Stomach (tissue), 9 donors: ENCODE measurements around the gene ALDH1A2. TPM values are rescaled to one million over a fixed set of nuclear protein-coding genes. Genes with fewer than 3 reads are reported as not detected.

Source experiments
- DNase-seq, 2 donors: peaks; one replicate each; pipeline versions ENCODE4 v3.0.0 to v3.0.0-alpha.2; 2013 to 2019
- H3K27ac ChIP-seq, 5 donors: fragments of 200-600 bp in 4 of 5; sonication (generic) in 4 of 5; one replicate each; pipeline ENCODE4 v1.5.1; 2013 to 2019; ENCODE audit warnings: mild to moderate bottlenecking in 1 of 5, moderate library complexity in 1 of 5
- H3K27me3 ChIP-seq, 3 donors: fragments of 200-600 bp; sonication (generic); one replicate each; pipeline ENCODE4 v1.5.1; 2017 to 2019; ENCODE audit warnings: mixed run types in 1 of 3
- H3K36me3 ChIP-seq, 4 donors: fragments of 200-600 bp; sonication (generic); 1 replicate in 3 of 4; 2 replicates in 1 of 4; pipeline ENCODE4 v1.5.1; 2016 to 2019
- H3K4me1 ChIP-seq, 4 donors: fragments of 200-600 bp; sonication (generic); one replicate each; pipeline ENCODE4 v1.5.1; 2016 to 2019
- H3K4me3 ChIP-seq, 4 donors: fragments of 200-600 bp; sonication (generic) in 3 of 4; one replicate each; pipeline ENCODE4 v1.5.1; 2016 to 2019; ENCODE audit warnings: mild to moderate bottlenecking in 1 of 4
- H3K9me3 ChIP-seq, 4 donors: fragments of 200-600 bp; sonication (generic); one replicate each; pipeline ENCODE4 v1.5.1; 2016 to 2019
- CTCF ChIP-seq, 7 experiments: fragments of 450-650 bp in 4 of 7; fragments of 200-600 bp in 3 of 7; sonication (generic) in 3 of 7; IDR thresholded peaks; one replicate each; pipeline ENCODE4 v1.5.1; 2016 to 2019; ENCODE audit warnings: antibody characterized with exemption in 7 of 7, control low read depth in 2 of 7, mild to moderate bottlenecking in 1 of 7
- EP300 ChIP-seq: sonication (generic); formaldehyde crosslinking; IDR thresholded peaks from one replicate; pipeline ENCODE4 v1.6.1; 2017; ENCODE audit warnings: antibody characterized with exemption
- POLR2A ChIP-seq, 4 donors: fragments of 450-650 bp; IDR thresholded peaks; one replicate each; pipeline ENCODE4 v1.6.1; 2016; ENCODE audit warnings: antibody characterized with exemption in 4 of 4, control low read depth in 2 of 4, mild to moderate bottlenecking in 1 of 4, moderate library complexity in 1 of 4
- POLR2AphosphoS5 ChIP-seq, 3 donors: sonication (generic); formaldehyde crosslinking; IDR thresholded peaks; one replicate each; pipeline ENCODE4 v1.6.1; 2016; ENCODE audit warnings: antibody characterized with exemption in 3 of 3
- WGBS, 5 donors: extraction: QIAGEN DNeasy Blood & Tissue Kit in 3 of 5; methylation state at CpG; one replicate each; pipeline versions ENCODE4 v1.1.5 to v1.1.7; 2013 to 2018; 5-methylcytosine and 5-hydroxymethylcytosine counted together
- intact Hi-C: fragments of 100-400 bp; cut with DNase I; formaldehyde crosslinking; loops from one replicate; pipeline ENCODE4 v1.15.1; 2023; ENCODE audit warnings: low total_unique reads
- polyA plus RNA-seq, 3 donors: library from polyadenylated mRNA; stranded (reverse); fragments of 200-250 nt; gene quantifications; one replicate each; pipeline ENCODE4 v1.2.3, GENCODE V29; 2013
- total RNA-seq, 5 donors: library from RNA; depleted of rRNA; stranded (reverse); fragments of >200 nt; gene quantifications; one replicate each; pipeline versions ENCODE4 v1.1.0 to v1.2.3, GENCODE V29; 2014 to 2016
- donor health status: healthy with polysubstance abuse.
- donor health status: Bipolar disorder and iron deficiency.
- donor health status: healthy.

Gene ALDH1A2
- total and polyA plus RNA-seq, 8 donors, result 0.15 to 4.4 (median 1.1) TPM; not detected in 2

DNA sequence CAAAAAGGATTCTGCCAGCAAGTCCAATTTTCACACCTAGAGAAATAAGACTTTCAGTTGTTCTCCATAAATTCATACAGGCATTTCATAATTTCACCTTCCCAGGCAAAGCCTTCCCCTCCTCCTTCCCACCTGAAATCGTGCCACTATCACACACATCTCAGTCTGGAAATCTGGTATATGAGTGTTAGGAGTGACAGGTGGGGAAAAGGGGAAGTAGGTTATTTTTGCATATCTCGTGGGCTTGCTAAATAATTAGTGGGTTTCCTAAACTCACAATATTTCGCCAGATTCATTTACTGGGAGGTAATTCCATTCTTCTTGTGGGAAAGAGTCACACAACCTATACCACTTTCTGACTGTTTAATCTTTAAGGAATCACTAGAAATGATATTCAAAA lies 7.4 kb downstream of the ALDH1A2 start:
- no peak overlapping the region for H3K4me3 ChIP-seq
- no peak overlapping the region for H3K27ac ChIP-seq
- intact Hi-C loops, result no loop called here
- no peaks in the 10 kb centered on the region for H3K36me3 ChIP-seq
- 57 to 60% (median 59%) methylated on average over 3 of the region's 3 CpGs for WGBS, 5 donors
- TF ChIP-seq EP300 (no peak), POLR2A (IDR thresholded peaks at IDR 0.05) (no peak), POLR2AphosphoS5 (IDR thresholded peaks at IDR 0.05) (no peak), CTCF (IDR thresholded peaks at IDR 0.05) (no peak)
- no peak for DNase-seq
- H3K4me1 ChIP-seq, result no peaks in the 10 kb centered on the region
- H3K27me3 ChIP-seq, result peaks cover 0 to 40% (median 4%) of the 10 kb centered on the region in 3 donors
- no peaks in the 10 kb centered on the region for H3K9me3 ChIP-seq

DNA sequence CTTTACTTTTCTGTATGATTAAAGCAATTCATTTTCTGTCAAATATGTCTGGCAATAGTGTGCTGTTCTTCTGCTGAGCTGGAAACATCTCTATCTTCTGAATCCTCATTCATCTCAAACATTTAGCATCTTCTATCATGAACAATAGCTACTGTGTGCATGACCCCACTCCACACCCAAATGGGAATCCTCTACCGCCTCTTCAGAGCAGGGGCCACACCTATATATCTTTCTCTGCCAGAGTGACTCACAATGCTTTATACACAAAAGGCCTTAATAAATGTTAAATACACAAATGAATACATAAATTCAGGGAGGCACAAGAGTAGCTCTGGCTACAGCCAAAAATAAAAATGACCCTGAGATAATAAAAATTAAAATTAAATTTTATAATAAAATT lies 8.0 kb downstream of the ALDH1A2 start:
- no peak overlapping the region for H3K27ac ChIP-seq
- no peaks in the 10 kb centered on the region for H3K9me3 ChIP-seq
- intact Hi-C loops, result no loop called here
- TF ChIP-seq POLR2AphosphoS5 (IDR thresholded peaks at IDR 0.05) (no peak), POLR2A (IDR thresholded peaks at IDR 0.05) (no peak)
- 22 to 43% (median 38%) methylated on average over 1 of the region's 1 CpG for WGBS, 5 donors
- no peak for DNase-seq
- H3K36me3 ChIP-seq, result no peaks in the 10 kb centered on the region
- no peak overlapping the region for H3K4me3 ChIP-seq
- H3K27me3 ChIP-seq, result peaks cover 0 to 34% (median 4%) of the 10 kb centered on the region in 3 donors
- no peaks in the 10 kb centered on the region for H3K4me1 ChIP-seq

- H3K4me3 ChIP-seq, result no peak overlapping the region
- DNase-seq, result no peak
- no peak overlapping the region for H3K27ac ChIP-seq
- TF ChIP-seq EP300, result no peak
- no peak for TF ChIP-seq POLR2AphosphoS5 (IDR thresholded peaks at IDR 0.05)
- TF ChIP-seq POLR2A (IDR thresholded peaks at IDR 0.05), result no peak
- no peak for TF ChIP-seq CTCF (IDR thresholded peaks at IDR 0.05)
- intact Hi-C loops, result no loop called here
- WGBS, 5 donors, result 76 to 82% (median 80%) methylated on average over 4 of the region's 4 CpGs
- peaks cover 0 to 23% (median 0%) of the 10 kb centered on the region in 3 donors for H3K27me3 ChIP-seq
- H3K9me3 ChIP-seq, result no peaks in the 10 kb centered on the region
- no peaks in the 10 kb centered on the region for H3K36me3 ChIP-seq
- H3K4me1 ChIP-seq, result no peaks in the 10 kb centered on the region
These were observed 9.5 kb downstream of the ALDH1A2 start for GRCh38 chr15:58056015-58056414.

DNA sequence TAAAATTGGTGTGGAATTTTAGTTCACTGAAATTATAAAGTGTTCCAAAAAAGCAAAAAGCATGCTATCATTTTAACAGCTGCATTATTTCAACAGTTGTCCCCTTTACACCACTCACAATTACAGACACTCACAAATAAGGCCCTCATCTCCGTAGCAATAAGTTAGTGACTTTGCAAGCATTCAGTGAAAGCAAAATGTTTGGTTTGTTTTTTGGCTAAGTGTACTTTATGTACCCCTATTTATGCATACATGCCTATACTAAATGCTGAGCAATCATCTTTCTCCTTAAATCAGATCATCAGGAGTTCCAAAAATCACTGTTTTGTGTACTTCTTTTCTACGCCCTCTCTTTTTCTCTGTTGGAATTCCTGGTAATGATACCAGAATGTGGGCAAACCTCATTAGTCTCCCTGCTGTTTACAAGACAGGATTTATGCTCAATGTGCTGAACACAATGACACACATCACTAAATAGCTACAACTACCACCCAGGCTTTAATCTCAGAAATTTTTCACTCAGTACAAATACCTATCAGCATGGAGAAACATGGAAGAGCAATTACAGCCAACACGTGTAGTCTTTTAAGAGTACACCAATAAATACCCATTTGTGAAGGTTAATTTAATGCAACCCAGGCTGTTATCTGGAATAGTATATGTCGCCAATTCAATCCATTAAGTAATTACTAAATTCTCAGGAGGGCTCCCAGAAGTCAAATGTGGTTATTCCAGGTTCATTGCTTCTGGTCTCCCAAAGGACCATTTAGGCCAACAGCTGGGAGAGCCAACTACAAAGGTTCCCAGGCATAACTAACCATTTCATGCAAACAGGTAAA lies 12.0 kb downstream of the ALDH1A2 start:
- Histone ChIP-seq H3K36me3 (no peaks in the 10 kb centered on the region), H3K27ac (no peak overlapping the region), H3K9me3 (no peaks in the 10 kb centered on the region), H3K4me3 (no peak overlapping the region), H3K4me1 (no peaks in the 10 kb centered on the region), H3K27me3 (peaks cover 0 to under 1% (median 0%) of the 10 kb centered on the region in 3 donors)
- TF ChIP-seq POLR2AphosphoS5 (IDR thresholded peaks at IDR 0.05) (no peak), EP300 (no peak), POLR2A (IDR thresholded peaks at IDR 0.05) (no peak), CTCF (IDR thresholded peaks at IDR 0.05) (no peak)
- no peak for DNase-seq
- intact Hi-C loops, result no loop called here
- WGBS, 5 donors, result 80 to 87% (median 83%) methylated on average over 4 of the region's 4 CpGs

DNA sequence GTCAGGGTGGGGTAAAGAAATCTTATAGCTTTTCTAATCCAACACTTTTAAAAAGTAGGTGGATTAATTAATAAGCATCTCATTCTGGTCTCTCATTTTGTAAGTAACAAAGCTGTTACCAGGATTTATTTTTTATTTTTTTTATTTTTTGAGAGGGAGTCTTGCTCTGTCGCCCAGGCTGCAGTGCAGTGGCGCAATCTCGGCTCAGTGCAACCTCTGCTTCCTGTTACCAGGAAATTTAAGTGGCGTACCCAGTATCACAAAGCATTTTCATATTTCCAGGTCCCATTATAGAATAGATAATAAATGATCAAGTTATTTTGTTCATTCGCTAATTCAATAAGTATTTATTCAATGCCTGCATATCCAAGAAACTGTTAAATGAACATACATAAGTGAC lies 13.2 kb downstream of the ALDH1A2 start:
- Histone ChIP-seq H3K4me1 (no peaks in the 10 kb centered on the region), H3K27me3 (no peaks in the 10 kb centered on the region), H3K9me3 (no peaks in the 10 kb centered on the region), H3K27ac (no peak overlapping the region), H3K36me3 (no peaks in the 10 kb centered on the region), H3K4me3 (no peak overlapping the region)
- TF ChIP-seq CTCF (IDR thresholded peaks at IDR 0.05) (no peak), POLR2AphosphoS5 (IDR thresholded peaks at IDR 0.05) (no peak), POLR2A (IDR thresholded peaks at IDR 0.05) (no peak), EP300 (no peak)
- intact Hi-C loops, result no loop called here
- DNase-seq, result no peak
- WGBS, 5 donors, result 86 to 96% (median 92%) methylated on average over 5 of the region's 5 CpGs
